Measurements from ENCODE around the gene RAB5B.
"Not testable (repeated sequence)": the region's sequence is repeated elsewhere in the genome, so short reads cannot be mapped to it uniquely, and the experiment has no call there.

The RAB5B gene

GRCh38 chr12:55996201-55996714 is 22.4 kb downstream of the RAB5B start:
- H3K27ac ChIP-seq (ENCODE audit: low read depth, low read length): peak overlapping the region; percentile 71
- H3K27me3 ChIP-seq (ENCODE audit: control insufficient read depth, insufficient read depth, low read length): no peaks in the 10 kb centered on the region
- H3K9ac ChIP-seq (ENCODE audit: low read length): no peak overlapping the region
- H3K4me3 ChIP-seq (ENCODE audit: low read length): peak overlapping the region; percentile 72
- H3K4me1 ChIP-seq (ENCODE audit: control insufficient read depth, insufficient read depth, low read length): no peaks in the 10 kb centered on the region
- peaks cover 23% of the 10 kb centered on the region for H3K36me3 ChIP-seq (ENCODE audit: control insufficient read depth, insufficient read depth, low read length)

DNA sequence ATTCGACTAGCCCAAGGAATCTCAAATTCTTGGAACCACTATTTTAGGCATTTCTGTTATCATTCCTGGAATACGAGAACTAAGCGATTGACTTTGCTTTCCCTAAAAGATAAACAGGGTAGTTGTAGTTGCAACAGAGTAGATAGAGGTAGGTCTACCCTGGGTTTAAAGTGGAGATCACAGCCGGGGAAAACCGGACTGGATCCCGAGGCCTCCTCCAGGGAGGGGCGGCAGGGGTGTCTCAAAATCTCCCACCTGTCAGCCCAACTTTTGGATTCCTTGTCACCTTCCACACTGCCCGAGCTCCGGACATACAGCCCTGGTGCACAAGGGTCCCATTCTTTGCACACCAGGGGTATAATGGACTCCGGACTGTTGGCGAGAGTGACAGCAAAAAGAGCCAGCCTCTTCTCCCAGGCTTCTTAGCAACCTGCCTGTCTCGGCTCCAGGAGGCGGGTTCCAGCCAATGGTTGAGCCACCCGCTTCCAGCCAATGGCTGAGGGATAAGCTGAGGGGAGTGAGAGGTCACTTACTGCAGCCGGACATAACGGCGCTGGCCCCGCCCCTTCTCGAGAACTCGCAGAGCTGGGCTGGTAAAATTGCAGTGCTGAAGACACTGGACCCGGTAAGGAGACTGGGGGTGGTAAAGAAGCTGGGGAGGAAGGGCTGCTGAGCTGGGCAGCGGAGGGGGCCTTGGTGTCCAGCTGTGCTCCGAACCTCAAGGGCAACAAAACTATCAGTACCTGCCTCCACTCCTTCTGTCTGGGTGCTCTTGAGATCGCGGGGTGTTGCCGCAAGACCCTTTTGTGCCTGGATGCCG is 23.0 kb downstream of the RAB5B start, which contains the start of gene SUOX:
Gene SUOX, plus strand, starts transcription at position 562 of the 820 bp plus-strand sequence. CDS start 4,946 bp downstream, outside the sequence.
- H3K4me1 ChIP-seq (ENCODE audit: control insufficient read depth, insufficient read depth, low read length): no peaks in the 10 kb centered on the region
- H3K36me3 ChIP-seq (ENCODE audit: control insufficient read depth, insufficient read depth, low read length): peaks cover 21% of the 10 kb centered on the region
- peak within 1 kb of the TSS; percentile 79 for H3K4me3 ChIP-seq (ENCODE audit: low read length)
- H3K9ac ChIP-seq (ENCODE audit: low read length): peak within 1 kb of the TSS; percentile 19
- peak within 1 kb of the TSS; percentile 71 for H3K27ac ChIP-seq (ENCODE audit: low read depth, low read length)
- H3K27me3 ChIP-seq (ENCODE audit: control insufficient read depth, insufficient read depth, low read length): no peaks in the 10 kb centered on the region

- peak overlapping the region; percentile 63 for H3K27ac ChIP-seq (ENCODE audit: low read depth, low read length)
- no peaks in the 10 kb centered on the region for H3K27me3 ChIP-seq (ENCODE audit: control insufficient read depth, insufficient read depth, low read length)
- peak overlapping the region; percentile 19 for H3K9ac ChIP-seq (ENCODE audit: low read length)
- peak overlapping the region; percentile 79 for H3K4me3 ChIP-seq (ENCODE audit: low read length)
- H3K4me1 ChIP-seq (ENCODE audit: control insufficient read depth, insufficient read depth, low read length): no peaks in the 10 kb centered on the region
- H3K36me3 ChIP-seq (ENCODE audit: control insufficient read depth, insufficient read depth, low read length): peaks cover 16% of the 10 kb centered on the region
Observed at GRCh38 chr12:55997535-55997859, 23.6 kb downstream of the RAB5B start.

DNA sequence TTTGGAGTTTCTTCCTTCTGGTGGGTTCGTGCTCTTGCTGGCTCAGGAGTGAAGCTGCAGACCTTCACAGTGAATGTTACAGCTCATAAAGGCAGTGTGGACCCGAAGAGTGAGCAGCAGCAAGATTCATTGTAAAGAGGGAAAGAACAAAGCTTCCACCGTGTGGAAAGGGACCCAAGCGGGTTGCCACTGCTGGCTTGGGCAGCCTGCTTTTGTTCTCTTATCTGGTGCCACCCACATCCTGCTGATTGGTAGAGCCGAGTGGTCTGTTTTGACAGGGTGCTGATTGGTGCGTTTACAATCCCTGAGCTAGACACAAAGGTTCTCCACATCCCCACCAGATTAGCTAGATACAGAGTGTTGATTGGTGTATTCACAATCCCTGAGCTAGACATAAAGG is 25.6 kb downstream of the RAB5B start:
- not testable (repeated sequence) for H3K4me1 ChIP-seq (ENCODE audit: control insufficient read depth, insufficient read depth, low read length); H3K27ac ChIP-seq (ENCODE audit: low read depth, low read length); H3K4me3 ChIP-seq (ENCODE audit: low read length); H3K27me3 ChIP-seq (ENCODE audit: control insufficient read depth, insufficient read depth, low read length); H3K9ac ChIP-seq (ENCODE audit: low read length); H3K36me3 ChIP-seq (ENCODE audit: control insufficient read depth, insufficient read depth, low read length)

DNA sequence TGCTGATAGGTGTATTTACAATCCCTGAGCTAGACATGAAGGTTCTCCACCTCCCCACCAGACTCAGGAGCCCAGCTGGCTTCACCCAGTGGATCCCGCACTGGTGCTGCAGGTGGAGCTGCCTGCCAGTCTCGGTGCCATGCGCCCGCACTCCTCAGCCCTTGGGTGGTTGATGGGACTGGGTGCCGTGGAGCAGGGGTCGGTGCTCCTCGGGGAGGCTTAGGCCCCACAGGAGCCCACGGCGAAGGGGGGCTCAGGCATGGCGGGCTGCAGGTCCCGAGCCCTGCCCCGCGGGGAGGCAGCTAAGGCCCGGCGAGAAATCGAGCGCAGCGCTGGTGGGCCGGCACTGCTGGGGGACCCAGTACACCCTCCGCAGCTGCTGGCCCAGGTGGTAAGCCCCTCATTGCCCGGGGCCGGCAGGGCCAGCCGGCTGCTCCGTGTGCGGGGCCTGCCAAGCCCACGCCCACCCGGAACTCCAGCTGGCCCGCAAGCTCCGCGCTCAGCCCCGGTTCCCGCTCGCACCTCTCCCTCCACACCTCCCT is 26.2 kb downstream of the RAB5B start:
- peaks cover 11% of the 10 kb centered on the region for H3K36me3 ChIP-seq (ENCODE audit: control insufficient read depth, insufficient read depth, low read length)
- not testable (repeated sequence) for H3K4me1 ChIP-seq (ENCODE audit: control insufficient read depth, insufficient read depth, low read length); H3K4me3 ChIP-seq (ENCODE audit: low read length); H3K9ac ChIP-seq (ENCODE audit: low read length); H3K27me3 ChIP-seq (ENCODE audit: control insufficient read depth, insufficient read depth, low read length); H3K27ac ChIP-seq (ENCODE audit: low read depth, low read length)

- H3K27ac ChIP-seq (ENCODE audit: low read depth, low read length): no peak overlapping the region
- H3K36me3 ChIP-seq (ENCODE audit: control insufficient read depth, insufficient read depth, low read length): peaks cover 11% of the 10 kb centered on the region
Observed at GRCh38 chr12:56001487-56002100, 27.7 kb downstream of the RAB5B start.

DNA sequence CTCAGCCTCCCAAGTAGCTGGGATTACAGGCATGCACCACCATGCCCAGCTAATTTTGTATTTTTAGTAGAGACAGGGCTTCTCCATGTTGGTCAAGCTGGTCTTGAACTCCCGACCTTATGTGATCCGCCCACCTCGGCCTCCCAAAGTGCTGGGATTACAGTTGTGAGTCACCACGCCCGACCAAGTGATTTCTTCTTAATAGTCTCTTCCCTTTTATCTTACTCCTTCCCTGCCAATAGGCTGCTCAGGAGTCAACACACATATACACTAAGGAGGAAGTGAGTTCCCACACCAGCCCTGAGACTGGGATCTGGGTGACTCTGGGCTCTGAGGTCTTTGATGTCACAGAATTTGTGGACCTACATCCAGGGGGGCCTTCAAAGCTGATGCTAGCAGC is 29.5 kb downstream of the RAB5B start:
- not testable (repeated sequence) for H3K27ac ChIP-seq (ENCODE audit: low read depth, low read length); H3K4me3 ChIP-seq (ENCODE audit: low read length); H3K27me3 ChIP-seq (ENCODE audit: control insufficient read depth, insufficient read depth, low read length); H3K9ac ChIP-seq (ENCODE audit: low read length); H3K4me1 ChIP-seq (ENCODE audit: control insufficient read depth, insufficient read depth, low read length)
- H3K36me3 ChIP-seq (ENCODE audit: control insufficient read depth, insufficient read depth, low read length): peaks cover 11% of the 10 kb centered on the region

More at GRCh38 chr12:56001487-56002100, 27.7 kb downstream of the RAB5B start:
- Histone ChIP-seq H3K4me1 (ENCODE audit: control insufficient read depth, insufficient read depth, low read length) (no peaks in the 10 kb centered on the region), H3K9ac (ENCODE audit: low read length) (no peak overlapping the region), H3K4me3 (ENCODE audit: low read length) (no peak overlapping the region), H3K27me3 (ENCODE audit: control insufficient read depth, insufficient read depth, low read length) (no peaks in the 10 kb centered on the region)

DNA sequence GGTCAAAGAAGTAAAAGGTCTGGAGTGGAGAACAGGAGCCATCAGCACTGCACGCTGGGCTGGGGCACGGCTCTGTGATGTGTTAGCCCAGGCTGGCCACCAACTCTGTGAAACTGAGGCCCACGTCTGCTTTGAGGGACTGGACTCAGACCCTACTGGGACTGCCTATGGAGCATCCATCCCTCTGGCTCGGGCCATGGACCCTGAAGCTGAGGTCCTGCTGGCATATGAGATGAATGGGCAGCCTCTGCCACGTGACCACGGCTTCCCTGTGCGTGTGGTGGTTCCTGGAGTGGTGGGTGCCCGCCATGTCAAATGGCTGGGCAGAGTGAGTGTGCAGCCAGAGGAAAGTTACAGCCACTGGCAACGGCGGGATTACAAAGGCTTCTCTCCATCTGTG is 30.3 kb downstream of the RAB5B start:
- Histone ChIP-seq H3K36me3 (ENCODE audit: control insufficient read depth, insufficient read depth, low read length) (peaks cover 11% of the 10 kb centered on the region), H3K27me3 (ENCODE audit: control insufficient read depth, insufficient read depth, low read length) (no peaks in the 10 kb centered on the region), H3K9ac (ENCODE audit: low read length) (no peak overlapping the region), H3K27ac (ENCODE audit: low read depth, low read length) (no peak overlapping the region), H3K4me3 (ENCODE audit: low read length) (no peak overlapping the region), H3K4me1 (ENCODE audit: control insufficient read depth, insufficient read depth, low read length) (peaks cover 3% of the 10 kb centered on the region)

GRCh38 chr12:56007564-56008559 is 34.0 kb downstream of the RAB5B start:
- Histone ChIP-seq H3K27me3 (ENCODE audit: control insufficient read depth, insufficient read depth, low read length) (no peaks in the 10 kb centered on the region), H3K4me3 (ENCODE audit: low read length) (peak overlapping the region; percentile 75), H3K4me1 (ENCODE audit: control insufficient read depth, insufficient read depth, low read length) (peaks cover 3% of the 10 kb centered on the region), H3K9ac (ENCODE audit: low read length) (peak overlapping the region; percentile 77), H3K36me3 (ENCODE audit: control insufficient read depth, insufficient read depth, low read length) (peaks cover 11% of the 10 kb centered on the region), H3K27ac (ENCODE audit: low read depth, low read length) (peak overlapping the region; percentile 82)

- peaks cover 3% of the 10 kb centered on the region for H3K4me1 ChIP-seq (ENCODE audit: control insufficient read depth, insufficient read depth, low read length)
- H3K4me3 ChIP-seq (ENCODE audit: low read length): no peak overlapping the region
- no peaks in the 10 kb centered on the region for H3K36me3 ChIP-seq (ENCODE audit: control insufficient read depth, insufficient read depth, low read length)
- no peak overlapping the region for H3K27ac ChIP-seq (ENCODE audit: low read depth, low read length)
- H3K27me3 ChIP-seq (ENCODE audit: control insufficient read depth, insufficient read depth, low read length): no peaks in the 10 kb centered on the region
- no peak overlapping the region for H3K9ac ChIP-seq (ENCODE audit: low read length)
Observed at GRCh38 chr12:56010111-56010570, 36.3 kb downstream of the RAB5B start.

- Histone ChIP-seq H3K4me3 (ENCODE audit: low read length) (no peak overlapping the region), H3K27ac (ENCODE audit: low read depth, low read length) (no peak overlapping the region), H3K4me1 (ENCODE audit: control insufficient read depth, insufficient read depth, low read length) (peaks cover 3% of the 10 kb centered on the region), H3K9ac (ENCODE audit: low read length) (no peak overlapping the region), H3K27me3 (ENCODE audit: control insufficient read depth, insufficient read depth, low read length) (no peaks in the 10 kb centered on the region), H3K36me3 (ENCODE audit: control insufficient read depth, insufficient read depth, low read length) (no peaks in the 10 kb centered on the region)
Observed at GRCh38 chr12:56011509-56012090, 37.7 kb downstream of the RAB5B start.

Measured in rectal smooth muscle tissue (tissue), 1 donor.